Melanocyte of skin (primary cell): ENCODE data around the gene SULT1B1. TPM values are rescaled to one million over a fixed set of nuclear protein-coding genes. Genes with fewer than 3 reads are reported as not detected.

Source experiments
- total RNA-seq, 2 donors: library from RNA; depleted of rRNA; stranded (reverse); fragments of >200 nt; gene quantifications; 2 replicates each; pipeline ENCODE4 v1.2.3, GENCODE V29; 2012

The SULT1B1 gene
- under 1 TPM in 1 of 2 donors, not detected in 1; under 0.01 TPM for total RNA-seq

GRCh38 chr4:69760455-69760854 is at the start of gene SULT1B1:
Gene SULT1B1 (minus strand): TSS chr4:69760620. CDS start chr4:69755217, 5,403 bp downstream.

Other genes starting within 250 kb of the SULT1B1 start
- not detected for gene UGT2A2, start 121.0 kb downstream of the SULT1B1 start, total RNA-seq
- not detected for gene UGT2A1, start 107.4 kb downstream of the SULT1B1 start, total RNA-seq
- gene SULT1E1, start 99.5 kb upstream of the SULT1B1 start, total RNA-seq = under 1 TPM in 1 of 2 donors, not detected in 1; under 0.01 TPM
- not detected for gene CSN1S1, start 170.4 kb upstream of the SULT1B1 start, total RNA-seq
- not detected for gene CSN2, start 205.1 kb upstream of the SULT1B1 start, total RNA-seq
- gene STATH, start 235.3 kb upstream of the SULT1B1 start, total RNA-seq = not detected